Mesenchymal stem cell (in vitro differentiated cells and primary cell): ENCODE data around the gene TAF11L4.
"Not testable (repeated sequence)": the region's sequence is repeated elsewhere in the genome, so short reads cannot be mapped to it uniquely, and the experiment has no call there.

Source experiments
- DNase-seq: peaks from one replicate; pipeline ENCODE4 v3.0.0-alpha.2; 2013
- H2AFZ ChIP-seq: one replicate; pipeline ENCODE4 v1.6.1; 2013; ENCODE audit warnings: low read depth, mild to moderate bottlenecking, control low read depth, inconsistent platforms, low read length, moderate library complexity
- H2AK5ac ChIP-seq: 2 replicates; pipeline ENCODE4 v1.6.1; 2013; ENCODE audit warnings: low read length, moderate library complexity, mild to moderate bottlenecking, inconsistent platforms; ENCODE audit not compliant: severe bottlenecking
- H2BK120ac ChIP-seq: one replicate; pipeline ENCODE4 v1.6.1; 2013; ENCODE audit warnings: low read depth, mild to moderate bottlenecking, inconsistent platforms, low read length, moderate library complexity
- H2BK12ac ChIP-seq, 2 experiments: one replicate each; pipeline ENCODE4 v1.6.1; 2013; ENCODE audit warnings: inconsistent platforms in 2 of 2, low read length in 2 of 2, mild to moderate bottlenecking in 2 of 2, moderate library complexity in 2 of 2, control low read depth in 1 of 2
- H2BK15ac ChIP-seq: one replicate; pipeline ENCODE4 v1.6.1; 2013; ENCODE audit warnings: mild to moderate bottlenecking, low read depth, inconsistent platforms; ENCODE audit not compliant: poor library complexity, severe bottlenecking
- H2BK5ac ChIP-seq: 2 replicates; pipeline ENCODE4 v1.6.1; 2013; ENCODE audit warnings: low read depth, mild to moderate bottlenecking, low read length, control low read depth, inconsistent platforms; ENCODE audit not compliant: poor library complexity, severe bottlenecking
- H3K14ac ChIP-seq, 2 experiments: one replicate each; pipeline ENCODE4 v1.6.1; 2013; ENCODE audit warnings: inconsistent platforms in 2 of 2, low read length in 2 of 2, control low read depth in 1 of 2, mild to moderate bottlenecking in 1 of 2, moderate library complexity in 1 of 2
- H3K18ac ChIP-seq, 2 experiments: one replicate each; pipeline ENCODE4 v1.6.1; 2013; ENCODE audit warnings: inconsistent platforms in 2 of 2, low read length in 2 of 2, control low read depth in 1 of 2, low read depth in 1 of 2, mild to moderate bottlenecking in 1 of 2
- H3K23ac ChIP-seq, 2 experiments: one replicate each; pipeline ENCODE4 v1.6.1; 2013; ENCODE audit warnings: inconsistent platforms in 2 of 2, low read length in 2 of 2, mild to moderate bottlenecking in 2 of 2, moderate library complexity in 2 of 2, control low read depth in 1 of 2
- H3K27ac ChIP-seq: 2 replicates; pipeline ENCODE4 v1.5.1; 2013; ENCODE audit warnings: mild to moderate bottlenecking, moderate library complexity, low read length, control low read depth, inconsistent platforms; ENCODE audit not compliant: poor library complexity, severe bottlenecking
- H3K27me3 ChIP-seq, 2 experiments: 2 replicates each; pipeline versions ENCODE4 v1.6.1 to v1.7.0; 2013; ENCODE audit warnings: low read length in 2 of 2, mild to moderate bottlenecking in 2 of 2, moderate library complexity in 2 of 2, control low read depth in 1 of 2, inconsistent platforms in 1 of 2; ENCODE audit not compliant: control insufficient read depth in 1 of 2, insufficient read depth in 1 of 2
- H3K36me3 ChIP-seq, 2 experiments: 2 replicates each; pipeline versions ENCODE4 v1.6.1 to v1.7.0; 2013; ENCODE audit warnings: low read length in 2 of 2, control low read depth in 1 of 2, inconsistent platforms in 1 of 2, low read depth in 1 of 2, mild to moderate bottlenecking in 1 of 2; ENCODE audit not compliant: insufficient read depth in 2 of 2, control insufficient read depth in 1 of 2
- H3K4ac ChIP-seq, 2 experiments: one replicate each; pipeline ENCODE4 v1.6.1; 2013; ENCODE audit warnings: inconsistent platforms in 2 of 2, low read length in 2 of 2, mild to moderate bottlenecking in 2 of 2, moderate library complexity in 2 of 2, control low read depth in 1 of 2, low read depth in 1 of 2
- H3K4me1 ChIP-seq: 2 replicates; pipeline ENCODE4 v1.6.1; 2013; ENCODE audit warnings: low read depth, low read length, control low read depth; ENCODE audit not compliant: control insufficient read depth, insufficient read depth
- H3K4me2 ChIP-seq: 2 replicates; pipeline ENCODE4 v1.6.1; 2013; ENCODE audit warnings: low read length, mild to moderate bottlenecking, inconsistent platforms; ENCODE audit not compliant: poor library complexity, severe bottlenecking
- H3K4me3 ChIP-seq, 2 experiments: 2 replicates each; pipeline versions ENCODE4 v1.5.1 to v1.7.0; 2013; ENCODE audit warnings: low read length in 2 of 2, mild to moderate bottlenecking in 2 of 2, control low read depth in 1 of 2, low read depth in 1 of 2; ENCODE audit not compliant: insufficient read depth in 1 of 2
- H3K79me1 ChIP-seq: replicated peaks from 2 replicates; pipeline ENCODE4 v1.6.1; 2013; ENCODE audit warnings: mild to moderate bottlenecking, control low read depth, low read length, inconsistent platforms; ENCODE audit not compliant: poor library complexity, severe bottlenecking
- H3K9ac ChIP-seq: 2 replicates; pipeline ENCODE4 v1.7.0; 2013; ENCODE audit warnings: mild to moderate bottlenecking, low read length, moderate library complexity
- H3K9me3 ChIP-seq: 2 replicates; pipeline ENCODE4 v1.7.0; 2013; ENCODE audit warnings: mild to moderate bottlenecking, low read length; ENCODE audit not compliant: control insufficient read depth
- H4K8ac ChIP-seq: one replicate; pipeline ENCODE4 v1.6.1; 2013; ENCODE audit warnings: inconsistent platforms, mild to moderate bottlenecking, low read length, moderate library complexity
- H4K91ac ChIP-seq: one replicate; pipeline ENCODE4 v1.6.1; 2013; ENCODE audit warnings: mild to moderate bottlenecking, low read length, inconsistent platforms
- WGBS: methylation state at CpG from one replicate; pipeline ENCODE4 v1.1.7; 2013; ENCODE audit warnings: mixed read lengths; 5-methylcytosine and 5-hydroxymethylcytosine counted together

TAF11L4 gene

GRCh38 chr5:17491257-17491656, 30.3 kb upstream of the TAF11L4 start:
- H3K79me1 ChIP-seq, H3K4me2 ChIP-seq, H3K18ac ChIP-seq, H3K36me3 ChIP-seq, H3K4me1 ChIP-seq, H3K27ac ChIP-seq, H3K27me3 ChIP-seq, H2BK12ac ChIP-seq, H3K14ac ChIP-seq, H2AFZ ChIP-seq, H3K9me3 ChIP-seq, H3K23ac ChIP-seq, H2BK15ac ChIP-seq, H2BK120ac ChIP-seq, H4K91ac ChIP-seq, H2BK5ac ChIP-seq, H3K9ac ChIP-seq, H4K8ac ChIP-seq, H3K4me3 ChIP-seq, H2AK5ac ChIP-seq, H3K4ac ChIP-seq, DNase-seq: not testable (repeated sequence)
- 95% methylated on average over 22 of the region's 23 CpGs for WGBS

- no peak overlapping the region for H2AFZ ChIP-seq
- H3K4me2 ChIP-seq: no peak overlapping the region
- DNase-seq: no peak
- no peak overlapping the region for H3K27ac ChIP-seq
- H2BK12ac ChIP-seq: no peak overlapping the region
- H3K23ac ChIP-seq: no peak overlapping the region
- H4K91ac ChIP-seq: no peak overlapping the region
- H4K8ac ChIP-seq: no peak overlapping the region
- H2BK120ac ChIP-seq: no peak overlapping the region
- H3K18ac ChIP-seq: no peak overlapping the region
- H3K4me1 ChIP-seq: no peaks in the 10 kb centered on the region
- H3K4me3 ChIP-seq: no peak overlapping the region
- no peaks in the 10 kb centered on the region for H3K27me3 ChIP-seq
- H3K9ac ChIP-seq: no peak overlapping the region
- H3K36me3 ChIP-seq: no peaks in the 10 kb centered on the region
- H2AK5ac ChIP-seq: no peak overlapping the region
- peaks cover 6% of the 10 kb centered on the region for H3K9me3 ChIP-seq
- H2BK15ac ChIP-seq: no peak overlapping the region
- H3K14ac ChIP-seq: no peak overlapping the region
- no peaks in the 10 kb centered on the region for H3K79me1 ChIP-seq
- no peak overlapping the region for H2BK5ac ChIP-seq
- H3K4ac ChIP-seq: no peak overlapping the region
- 100% methylated on average over 2 of the region's 3 CpGs for WGBS
Measured at GRCh38 chr5:17492770-17493169, 28.8 kb upstream of the TAF11L4 start.

DNA sequence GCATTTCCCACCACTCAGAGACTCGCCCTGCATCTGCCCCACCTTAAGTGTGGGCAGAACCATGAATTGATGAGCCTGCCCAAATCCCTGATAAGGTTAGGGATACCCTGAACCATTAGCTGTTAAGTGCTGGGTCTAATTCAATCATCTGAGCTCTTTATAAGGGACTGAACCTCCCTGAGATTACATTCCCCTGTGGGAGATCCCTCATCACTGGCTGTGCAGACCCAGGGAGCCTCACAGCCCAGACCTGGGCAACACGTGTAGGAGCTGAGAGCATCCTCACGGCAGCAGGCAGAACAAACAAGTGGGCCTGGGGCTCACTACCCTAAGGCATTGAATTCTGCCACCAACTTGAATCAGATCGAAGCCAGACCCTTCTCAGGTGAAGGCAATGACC, 24.2 kb upstream of the TAF11L4 start:
- no peaks in the 10 kb centered on the region for H3K27me3 ChIP-seq
- no peak overlapping the region for H3K4me2 ChIP-seq
- no peak overlapping the region for H4K91ac ChIP-seq
- H3K9me3 ChIP-seq: peaks cover 6% of the 10 kb centered on the region
- no peak overlapping the region for H3K4me3 ChIP-seq
- no peak overlapping the region for H3K27ac ChIP-seq
- no peak overlapping the region for H2BK120ac ChIP-seq
- no peak overlapping the region for H3K18ac ChIP-seq
- no peaks in the 10 kb centered on the region for H3K4me1 ChIP-seq
- H2BK15ac ChIP-seq: no peak overlapping the region
- no peaks in the 10 kb centered on the region for H3K79me1 ChIP-seq
- H2AK5ac ChIP-seq: no peak overlapping the region
- H2BK12ac ChIP-seq: no peak overlapping the region
- H3K36me3 ChIP-seq: no peaks in the 10 kb centered on the region
- 82% methylated on average over 4 of the region's 4 CpGs for WGBS
- H3K14ac ChIP-seq: no peak overlapping the region
- H3K23ac ChIP-seq: no peak overlapping the region
- H3K4ac ChIP-seq: no peak overlapping the region
- H2AFZ ChIP-seq: no peak overlapping the region
- H2BK5ac ChIP-seq: no peak overlapping the region
- DNase-seq: no peak
- no peak overlapping the region for H4K8ac ChIP-seq
- H3K9ac ChIP-seq: no peak overlapping the region

- not testable (repeated sequence) for H2AK5ac ChIP-seq, H3K9me3 ChIP-seq, DNase-seq, H2BK5ac ChIP-seq, H3K4me2 ChIP-seq, H3K4me3 ChIP-seq, H3K23ac ChIP-seq, H3K18ac ChIP-seq, H3K14ac ChIP-seq, H2AFZ ChIP-seq, H3K27me3 ChIP-seq, H3K4ac ChIP-seq, H2BK12ac ChIP-seq, H4K8ac ChIP-seq, H3K27ac ChIP-seq, H4K91ac ChIP-seq, H3K4me1 ChIP-seq, H3K9ac ChIP-seq, H3K36me3 ChIP-seq, H3K79me1 ChIP-seq, H2BK120ac ChIP-seq, H2BK15ac ChIP-seq
- 92% methylated on average over 5 of the region's 8 CpGs for WGBS
Measured at GRCh38 chr5:17497931-17498330, 23.7 kb upstream of the TAF11L4 start, which contains the start of gene TAF11L2. Gene TAF11L2, plus strand, starts transcription at chr5:17498231.
